Esophagus squamous epithelium (tissue), 4 donors: ENCODE measurements around the gene MAIP1.

ENCODE experiments used
- POLR2A ChIP-seq, 4 donors: fragments of 450-650 bp; IDR thresholded peaks; one replicate each; pipeline ENCODE4 v1.6.1; 2017; ENCODE audit warnings: antibody characterized with exemption in 4 of 4, mild to moderate bottlenecking in 4 of 4, moderate library complexity in 3 of 4
- TF ChIP-seq, protein P1 (sequence below), 6 experiments: fragments of 450-650 bp in 4 of 6; fragments of 200-600 bp in 2 of 6; sonication (generic) in 2 of 6; IDR thresholded peaks; one replicate each; pipeline ENCODE4 v1.5.1; 2016 to 2019; ENCODE audit warnings: antibody characterized with exemption in 6 of 6, mild to moderate bottlenecking in 4 of 6, moderate library complexity in 4 of 6

DNA sequence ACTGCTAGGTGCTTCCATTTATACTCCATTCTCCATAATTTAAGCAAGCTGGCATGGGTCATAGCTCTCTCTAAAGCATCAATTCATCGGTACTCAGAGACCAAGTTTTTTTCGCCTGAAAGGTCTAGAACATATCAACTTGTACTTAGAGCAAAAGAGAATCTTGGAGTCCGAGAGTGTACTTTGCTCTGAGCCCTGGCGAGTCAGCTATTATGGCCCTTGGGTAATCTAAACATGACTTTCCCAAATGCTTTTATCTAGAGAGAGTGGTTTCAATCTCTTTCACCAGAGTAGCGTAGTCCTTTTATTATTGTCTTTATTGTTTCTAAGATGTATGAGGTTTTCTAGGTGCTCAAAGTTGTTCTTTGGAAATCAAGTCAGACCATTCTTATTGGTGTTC is 34.4 kb downstream of the MAIP1 start:
- TF ChIP-seq, protein P1, sequence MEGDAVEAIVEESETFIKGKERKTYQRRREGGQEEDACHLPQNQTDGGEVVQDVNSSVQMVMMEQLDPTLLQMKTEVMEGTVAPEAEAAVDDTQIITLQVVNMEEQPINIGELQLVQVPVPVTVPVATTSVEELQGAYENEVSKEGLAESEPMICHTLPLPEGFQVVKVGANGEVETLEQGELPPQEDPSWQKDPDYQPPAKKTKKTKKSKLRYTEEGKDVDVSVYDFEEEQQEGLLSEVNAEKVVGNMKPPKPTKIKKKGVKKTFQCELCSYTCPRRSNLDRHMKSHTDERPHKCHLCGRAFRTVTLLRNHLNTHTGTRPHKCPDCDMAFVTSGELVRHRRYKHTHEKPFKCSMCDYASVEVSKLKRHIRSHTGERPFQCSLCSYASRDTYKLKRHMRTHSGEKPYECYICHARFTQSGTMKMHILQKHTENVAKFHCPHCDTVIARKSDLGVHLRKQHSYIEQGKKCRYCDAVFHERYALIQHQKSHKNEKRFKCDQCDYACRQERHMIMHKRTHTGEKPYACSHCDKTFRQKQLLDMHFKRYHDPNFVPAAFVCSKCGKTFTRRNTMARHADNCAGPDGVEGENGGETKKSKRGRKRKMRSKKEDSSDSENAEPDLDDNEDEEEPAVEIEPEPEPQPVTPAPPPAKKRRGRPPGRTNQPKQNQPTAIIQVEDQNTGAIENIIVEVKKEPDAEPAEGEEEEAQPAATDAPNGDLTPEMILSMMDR (IDR thresholded peaks at IDR 0.05): no peak
- TF ChIP-seq POLR2A (IDR thresholded peaks at IDR 0.05): no peak
